Ascending aorta (tissue), 2 donors: ENCODE measurements around the gene PASK. TPM values are rescaled to one million over a fixed set of nuclear protein-coding genes. Genes with fewer than 3 reads are reported as not detected.

Experiments
- DNase-seq, 2 donors: peaks; one replicate each; pipeline ENCODE4 v3.0.0-alpha.2; 2019; ENCODE audit warnings: low spot score in 2 of 2
- H3K27ac ChIP-seq, 2 donors: fragments of 200-600 bp; sonication (generic); one replicate each; pipeline ENCODE4 v1.5.1; 2016 to 2017; ENCODE audit warnings: mild to moderate bottlenecking in 1 of 2
- H3K27me3 ChIP-seq: fragments of 200-600 bp; sonication (generic); one replicate; pipeline ENCODE4 v1.5.1; 2017
- H3K36me3 ChIP-seq, 2 donors: fragments of 200-600 bp; sonication (generic); one replicate each; pipeline ENCODE4 v1.5.1; 2016
- H3K4me1 ChIP-seq, 2 donors: fragments of 200-600 bp; sonication (generic); one replicate each; pipeline ENCODE4 v1.5.1; 2016 to 2017; ENCODE audit warnings: mild to moderate bottlenecking in 1 of 2
- H3K4me3 ChIP-seq, 2 donors: fragments of 200-600 bp; sonication (generic); one replicate each; pipeline ENCODE4 v1.5.1; 2016 to 2017; ENCODE audit warnings: mild to moderate bottlenecking in 1 of 2
- H3K9me3 ChIP-seq, 2 donors: fragments of 200-600 bp; sonication (generic); one replicate each; pipeline ENCODE4 v1.5.1; 2016
- CTCF ChIP-seq, 3 experiments: fragments of 200-600 bp in 2 of 3; fragments of 450-650 bp in 1 of 3; sonication (generic) in 2 of 3; IDR thresholded peaks; one replicate each; pipeline ENCODE4 v1.5.1; 2016 to 2019; ENCODE audit warnings: antibody characterized with exemption in 3 of 3, mild to moderate bottlenecking in 1 of 3, moderate library complexity in 1 of 3
- intact Hi-C: fragments of 100-400 bp; cut with DNase I; formaldehyde crosslinking; loops from one replicate; pipeline ENCODE4 v1.15.1; 2023
- total RNA-seq: library from RNA; depleted of rRNA; stranded (reverse); fragments of >200 nt; gene quantifications from one replicate; pipeline ENCODE4 v1.1.0, GENCODE V29; 2016

Gene PASK
- total RNA-seq, 1 donor from 2014 or later = not detected

- Histone ChIP-seq H3K27me3 (no peaks in the 10 kb centered on the region), H3K36me3 (peaks cover 61 to 80% of the 10 kb centered on the region in 2 donors), H3K4me3 (no peak overlapping the region), H3K9me3 (no peaks in the 10 kb centered on the region), H3K27ac (no peak overlapping the region), H3K4me1 (no peaks in the 10 kb centered on the region)
- DNase-seq = no peak
- intact Hi-C loops = no loop called here
- no peak for TF ChIP-seq CTCF (IDR thresholded peaks at IDR 0.05)
These were observed 81.7 kb downstream of the PASK start for GRCh38 chr2:241067501-241068135.

DNA sequence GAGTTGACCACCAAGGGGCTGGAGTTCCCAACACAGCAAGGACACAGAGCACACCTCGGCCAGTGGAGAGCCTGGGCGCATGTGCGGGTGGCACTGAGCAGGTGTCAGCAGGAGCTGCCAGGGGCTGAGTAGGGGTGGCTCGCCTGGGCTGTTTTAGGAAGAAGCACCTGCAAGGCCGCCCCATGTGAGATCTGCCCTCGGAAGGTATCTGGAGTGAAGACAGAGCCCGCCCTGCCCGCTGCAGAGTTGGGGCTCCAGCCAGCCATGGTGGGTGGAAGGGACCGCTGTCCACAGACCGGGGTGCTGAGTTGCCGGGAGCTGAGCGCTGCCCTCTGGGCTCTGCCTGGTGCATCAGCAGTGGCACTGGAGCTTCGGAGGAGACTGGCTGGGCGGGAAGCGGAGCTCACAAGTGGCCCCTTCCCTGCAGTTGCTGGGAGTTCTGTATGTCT, 82.4 kb downstream of the PASK start:
- DNase-seq = no peak
- intact Hi-C loops = no loop called here
- Histone ChIP-seq H3K36me3 (peaks cover 54 to 73% of the 10 kb centered on the region in 2 donors), H3K27me3 (no peaks in the 10 kb centered on the region), H3K9me3 (no peaks in the 10 kb centered on the region), H3K4me1 (no peaks in the 10 kb centered on the region), H3K4me3 (no peak overlapping the region), H3K27ac (no peak overlapping the region)
- no peak for TF ChIP-seq CTCF (IDR thresholded peaks at IDR 0.05)

GRCh38 chr2:241066171-241066892, 82.9 kb downstream of the PASK start:
- Histone ChIP-seq H3K4me3 (no peak overlapping the region), H3K9me3 (no peaks in the 10 kb centered on the region), H3K27ac (no peak overlapping the region), H3K36me3 (peaks cover 48 to 67% of the 10 kb centered on the region in 2 donors), H3K27me3 (no peaks in the 10 kb centered on the region), H3K4me1 (no peaks in the 10 kb centered on the region)
- intact Hi-C loops = no loop called here
- TF ChIP-seq CTCF (IDR thresholded peaks at IDR 0.05) = no peak
- no peak for DNase-seq

- no peak overlapping the region for H3K27ac ChIP-seq
- H3K4me3 ChIP-seq = no peak overlapping the region
- peaks cover 39 to 58% of the 10 kb centered on the region in 2 donors for H3K36me3 ChIP-seq
- H3K9me3 ChIP-seq = no peaks in the 10 kb centered on the region
- TF ChIP-seq CTCF (IDR thresholded peaks at IDR 0.05) = no peak
- intact Hi-C loops = no loop called here
- H3K4me1 ChIP-seq = no peaks in the 10 kb centered on the region
- no peak for DNase-seq
- H3K27me3 ChIP-seq = no peaks in the 10 kb centered on the region
These were observed 83.9 kb downstream of the PASK start for GRCh38 chr2:241065355-241065803.

- intact Hi-C loops = no loop called here
These were observed 84.4 kb downstream of the PASK start for GRCh38 chr2:241064802-241065354.

More at GRCh38 chr2:241064802-241065354, 84.4 kb downstream of the PASK start:
- Histone ChIP-seq H3K27me3 (no peaks in the 10 kb centered on the region), H3K4me3 (no peak overlapping the region), H3K36me3 (peaks cover 34 to 53% of the 10 kb centered on the region in 2 donors), H3K9me3 (no peaks in the 10 kb centered on the region), H3K4me1 (no peaks in the 10 kb centered on the region), H3K27ac (no peak overlapping the region)
- no peak for TF ChIP-seq CTCF (IDR thresholded peaks at IDR 0.05)
- DNase-seq = no peak
